GM21447 (cell line): Measurements from ENCODE around the gene ABI2.

ENCODE experiments used
- ATAC-seq: cut with Tn5 transposase; IDR thresholded peaks from one replicate; pipeline ENCODE4 v1.9.1; 2021; ENCODE audit not compliant: unreplicated experiment

The ABI2 gene

GRCh38 chr2:203470371-203470770 is 142.2 kb downstream of the ABI2 start:
- no peak for ATAC-seq

GRCh38 chr2:203471323-203471722 is 143.1 kb downstream of the ABI2 start:
- no peak for ATAC-seq

DNA sequence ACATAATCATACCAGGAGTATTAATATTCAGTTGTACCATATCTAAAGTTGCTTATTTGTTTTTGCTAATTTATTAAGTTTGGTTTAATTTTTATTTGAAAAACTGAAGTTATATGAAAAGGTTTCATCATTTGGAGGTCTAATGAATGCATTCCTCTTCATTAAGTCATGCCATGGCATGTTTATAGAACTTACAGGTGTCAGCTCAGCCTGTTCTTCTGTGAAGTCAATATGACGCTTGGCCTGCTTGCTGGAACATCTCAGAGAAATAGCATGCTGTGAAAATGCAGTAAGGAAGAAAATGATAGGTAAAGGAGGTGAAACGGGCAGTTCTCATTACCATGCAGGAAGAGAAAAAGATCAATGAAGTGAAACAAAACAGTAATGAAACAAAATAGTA is 148.7 kb downstream of the ABI2 start:
- no peak for ATAC-seq

DNA sequence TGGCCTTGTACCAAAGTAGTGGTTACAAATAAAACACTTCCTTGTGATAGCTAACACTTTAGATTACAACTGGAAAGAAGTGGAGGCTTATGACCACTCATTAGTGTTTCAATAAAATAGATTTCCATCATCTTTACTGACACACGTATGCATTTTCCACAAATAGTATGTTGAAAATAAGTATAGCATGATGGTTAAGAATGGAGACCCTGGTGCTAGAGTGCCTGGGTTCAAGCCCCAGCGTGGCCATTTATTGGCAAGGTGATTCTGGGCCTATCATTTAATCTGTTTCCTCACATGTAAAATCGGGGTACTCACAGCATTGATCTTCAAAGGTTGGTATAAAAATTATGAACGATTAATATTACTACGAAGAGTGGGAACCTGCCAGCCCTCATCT is 152.4 kb downstream of the ABI2 start:
- no peak for ATAC-seq

GRCh38 chr2:203484266-203485112 is 156.3 kb downstream of the ABI2 start:
- peak; percentile 74 for ATAC-seq

- no peak for ATAC-seq
Measured at GRCh38 chr2:203489531-203489930, 161.3 kb downstream of the ABI2 start.

- ATAC-seq = no peak
Measured at GRCh38 chr2:203490391-203490790, 162.2 kb downstream of the ABI2 start.

GRCh38 chr2:203492965-203493364 is 164.8 kb downstream of the ABI2 start:
- ATAC-seq = no peak
